GM21619 (cell line): ENCODE data around the gene INTS13.
"Not testable (repeated sequence)": the region's sequence is repeated elsewhere in the genome, so short reads cannot be mapped to it uniquely, and the experiment has no call there.

Experiments
- ATAC-seq: cut with Tn5 transposase; IDR thresholded peaks from one replicate; pipeline ENCODE4 v1.9.1; 2021; ENCODE audit not compliant: unreplicated experiment

INTS13 gene

DNA sequence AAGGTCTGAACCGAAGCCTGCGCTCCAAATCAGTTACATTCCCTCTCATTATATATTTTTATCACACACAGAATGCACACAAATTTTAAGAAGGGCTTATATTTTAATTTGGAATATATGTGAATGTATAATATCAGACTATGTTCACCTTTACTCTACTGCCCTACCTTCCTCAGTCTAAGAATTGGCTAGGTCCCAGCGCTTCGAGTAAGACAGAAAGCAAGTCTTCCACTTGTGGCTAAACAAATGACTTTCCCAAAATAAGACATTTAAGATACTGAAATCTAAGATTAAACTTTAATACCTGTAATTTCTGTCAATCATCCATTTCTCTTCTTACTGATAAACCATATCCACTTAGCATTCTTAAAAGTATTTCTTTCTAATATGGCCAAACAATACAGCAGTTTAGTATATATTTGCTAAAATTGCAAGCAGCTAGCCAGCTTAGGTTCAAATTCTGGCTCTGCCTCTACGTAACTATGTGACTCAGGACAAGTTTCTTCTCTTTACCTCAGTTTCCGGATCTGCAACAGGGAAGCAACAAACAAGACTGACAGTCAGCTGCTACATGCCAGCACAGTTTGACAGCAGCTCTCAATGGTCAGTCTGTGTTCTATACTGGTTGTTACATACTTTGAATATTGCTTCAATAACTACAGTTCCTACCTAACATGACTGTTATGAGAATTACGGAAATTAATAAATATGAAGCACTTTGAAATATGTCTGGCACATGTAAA, 2.0 kb downstream of the INTS13 start:
- no peak for ATAC-seq

DNA sequence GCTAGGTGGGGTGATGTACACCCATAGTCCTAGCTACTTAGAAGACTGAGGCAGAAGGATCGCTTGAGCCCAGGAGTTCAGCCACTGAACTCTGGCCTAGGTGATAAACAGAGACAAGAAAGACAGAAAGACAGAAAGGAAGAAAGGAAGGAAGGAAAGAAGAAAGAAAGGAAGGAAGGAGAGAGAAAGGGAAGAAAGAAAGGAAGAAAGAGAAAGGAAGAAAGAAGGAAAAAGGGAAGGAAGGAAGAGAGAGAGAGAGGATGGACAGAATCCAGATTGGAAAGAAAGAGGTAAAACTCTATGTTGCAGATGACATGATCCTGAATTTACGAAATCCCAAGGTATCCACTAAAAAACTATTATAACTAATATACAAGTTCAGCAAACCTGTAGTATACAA, 8.2 kb downstream of the INTS13 start:
- ATAC-seq: no peak

GRCh38 chr12:26928661-26929060, 9.1 kb downstream of the INTS13 start:
- no peak for ATAC-seq

GRCh38 chr12:26921886-26922285, 15.9 kb downstream of the INTS13 start:
- no peak for ATAC-seq

DNA sequence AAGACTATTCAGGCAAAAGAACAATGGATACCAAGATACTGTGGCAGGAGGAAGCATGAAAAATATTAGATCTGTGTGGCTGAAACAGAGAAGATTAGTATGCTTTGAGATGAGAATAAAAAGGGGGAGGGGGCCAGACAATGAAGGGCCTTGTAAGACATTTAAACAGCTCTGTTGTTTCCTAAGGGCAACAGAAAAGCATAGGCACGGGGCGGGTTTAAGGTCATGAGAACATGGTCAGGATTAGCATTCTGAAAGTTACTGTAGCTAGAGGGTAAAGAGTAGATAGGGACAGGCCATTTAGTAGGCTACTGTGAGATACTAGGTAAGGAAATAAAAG, 18.6 kb downstream of the INTS13 start:
- no peak for ATAC-seq

DNA sequence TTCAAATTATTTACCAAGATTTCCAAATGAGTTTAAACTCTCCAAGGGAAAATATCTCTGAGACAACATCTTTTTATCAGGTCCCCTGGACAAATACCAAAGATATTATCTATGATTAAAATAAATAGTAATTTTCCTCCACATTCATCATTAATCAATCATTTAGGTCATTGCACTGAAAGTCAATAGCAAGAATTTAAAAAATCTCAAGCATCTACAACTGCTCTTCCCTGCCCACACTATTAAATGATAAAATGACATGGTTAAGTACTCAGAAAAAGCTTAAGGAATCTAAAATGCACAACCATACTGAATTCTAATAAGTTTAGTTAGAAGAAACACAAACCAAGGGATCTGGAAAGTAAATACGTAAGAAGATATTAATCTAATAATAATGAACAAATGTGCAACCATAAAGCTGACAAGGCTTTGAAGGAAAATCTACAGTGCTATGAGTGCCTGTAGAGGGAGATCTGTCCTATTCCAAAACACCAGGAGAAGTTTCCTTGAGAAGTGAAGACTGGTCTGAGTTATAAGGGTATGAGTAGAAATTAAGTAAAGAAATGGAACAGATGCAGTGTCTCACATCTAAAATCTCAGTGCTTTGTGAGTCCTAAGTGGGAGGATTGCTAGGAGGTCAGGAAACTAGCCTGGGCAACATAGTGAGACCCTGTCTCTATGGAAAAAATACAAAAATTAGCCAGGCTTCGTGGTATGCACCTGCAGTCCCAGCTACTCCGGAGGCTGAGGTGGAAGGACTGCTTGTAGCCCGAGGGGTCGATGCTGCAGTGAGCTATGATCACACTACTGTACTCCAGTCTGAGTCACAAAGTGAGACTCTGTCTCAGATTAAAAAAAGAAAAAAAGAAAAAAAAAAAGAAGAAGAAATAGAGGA, 19.2 kb downstream of the INTS13 start:
- no peak for ATAC-seq

- no peak for ATAC-seq
Measured at GRCh38 chr12:26906704-26907103, 31.1 kb downstream of the INTS13 start.

DNA sequence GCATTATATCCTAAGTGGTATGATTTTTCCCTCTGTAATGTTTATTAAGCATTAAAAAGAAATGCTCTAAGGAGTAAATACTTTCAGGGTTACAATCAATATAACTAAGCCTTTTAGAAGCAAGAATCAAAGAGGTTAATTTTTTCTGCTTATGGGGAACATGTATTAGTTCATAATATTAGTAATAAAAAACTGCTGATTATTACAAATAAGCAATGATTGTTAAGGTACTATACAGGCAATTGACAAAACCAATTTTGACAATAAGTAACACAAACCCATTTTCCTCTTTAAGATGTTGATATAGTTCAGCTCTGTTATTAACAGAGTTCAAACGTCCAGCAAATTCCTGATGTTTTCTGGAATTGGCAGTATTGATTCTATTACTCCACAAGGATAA, 31.8 kb downstream of the INTS13 start:
- ATAC-seq: no peak

- ATAC-seq: not testable (repeated sequence)
Measured at GRCh38 chr12:26903396-26903795, 34.4 kb downstream of the INTS13 start.

DNA sequence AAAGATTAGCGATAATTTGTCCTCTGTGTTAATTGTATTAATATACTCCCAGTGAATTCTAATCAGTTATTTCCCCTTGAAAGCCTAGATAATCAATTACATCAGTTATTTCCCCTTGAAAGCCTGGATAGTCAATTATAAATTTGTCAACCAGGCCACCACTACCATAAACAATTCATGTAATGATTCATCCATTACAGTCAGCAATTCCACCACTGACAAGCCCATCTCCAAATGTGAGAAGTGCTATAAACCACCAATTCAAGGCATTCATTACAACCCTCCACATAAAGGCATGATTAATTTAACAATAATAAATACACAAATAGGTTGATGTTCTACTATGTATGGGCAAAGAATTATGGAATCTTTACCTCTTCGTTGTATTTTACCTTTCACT, 40.9 kb downstream of the INTS13 start:
- ATAC-seq: no peak

DNA sequence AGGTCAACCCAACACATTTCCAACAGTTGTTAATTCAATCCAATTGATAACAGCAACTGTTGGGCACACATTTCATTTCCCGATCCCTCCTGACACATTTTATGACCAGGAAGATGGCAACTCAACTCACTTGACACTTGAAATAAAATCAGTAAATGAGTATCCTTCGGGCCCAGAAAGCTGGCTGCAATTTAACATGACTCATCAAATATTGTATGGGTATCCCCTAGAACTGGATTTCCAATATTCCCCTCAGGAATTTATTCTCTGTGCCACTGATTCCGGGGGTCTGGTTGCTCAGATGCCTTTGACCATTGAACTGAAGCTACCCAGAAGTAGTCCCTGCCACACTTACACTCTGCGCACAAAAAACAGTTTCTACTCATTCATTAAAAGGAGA, 42.1 kb downstream of the INTS13 start:
- no peak for ATAC-seq

GRCh38 chr12:26891704-26892103, 46.1 kb downstream of the INTS13 start:
- no peak for ATAC-seq

DNA sequence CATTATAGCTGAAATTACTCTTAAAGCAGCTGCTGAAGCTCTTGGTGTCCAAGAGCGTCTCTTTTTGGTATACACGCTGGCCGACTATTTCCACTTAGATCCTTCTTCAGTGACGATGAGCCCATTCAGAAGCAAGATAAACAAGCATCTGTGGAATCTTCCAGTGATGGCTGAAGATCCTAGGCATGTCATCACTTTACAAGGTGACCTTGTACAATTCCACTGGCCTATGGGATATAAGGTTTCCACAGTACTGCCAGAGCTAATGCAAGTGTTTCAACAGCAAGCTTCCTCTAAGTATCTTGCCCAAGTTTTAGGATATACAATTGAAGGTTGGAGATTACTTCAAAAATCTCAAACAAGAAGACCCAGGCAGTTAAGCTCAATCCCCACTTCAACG, 47.0 kb downstream of the INTS13 start:
- no peak for ATAC-seq

- ATAC-seq: peak; percentile 90
Measured at GRCh38 chr12:26884765-26885576, 52.8 kb downstream of the INTS13 start.

- ATAC-seq: no peak
Measured at GRCh38 chr12:26880625-26881024, 57.2 kb downstream of the INTS13 start.

- peak; percentile 61 for ATAC-seq
Measured at GRCh38 chr12:26878661-26879119, 59.1 kb downstream of the INTS13 start.

- peak; percentile 56 for ATAC-seq
Measured at GRCh38 chr12:26874501-26875296, 63.1 kb downstream of the INTS13 start.

GRCh38 chr12:26872625-26873024, 65.2 kb downstream of the INTS13 start:
- ATAC-seq: no peak

GRCh38 chr12:26871985-26872384, 65.8 kb downstream of the INTS13 start:
- ATAC-seq: no peak
